HG02938 (cell line): ENCODE results near the gene LRRC3B.
"Not testable (repeated sequence)": the region's sequence is repeated elsewhere in the genome, so short reads cannot be mapped to it uniquely, and the experiment has no call there.

Experiments used
- ATAC-seq: cut with Tn5 transposase; IDR thresholded peaks from one replicate; pipeline ENCODE4 v1.9.1; 2021; ENCODE audit warnings: mild to moderate bottlenecking, moderate library complexity; ENCODE audit not compliant: unreplicated experiment

LRRC3B gene

GRCh38 chr3:26622621-26623418 lies at the start of gene LRRC3B:
Gene LRRC3B (plus strand): TSS chr3:26622772. CDS start chr3:26709673, 86,901 bp downstream.
- no peak for ATAC-seq

GRCh38 chr3:26574766-26575165 lies 47.8 kb upstream of the LRRC3B start:
- ATAC-seq, result no peak

GRCh38 chr3:26579116-26579515 lies 43.5 kb upstream of the LRRC3B start:
- no peak for ATAC-seq

- no peak for ATAC-seq
These were observed 35.0 kb upstream of the LRRC3B start for GRCh38 chr3:26587571-26587970.

GRCh38 chr3:26588931-26589330 lies 33.6 kb upstream of the LRRC3B start:
- ATAC-seq, result no peak

GRCh38 chr3:26589678-26590077 lies 32.9 kb upstream of the LRRC3B start:
- ATAC-seq, result no peak

GRCh38 chr3:26590919-26591484 lies 31.6 kb upstream of the LRRC3B start:
- no peak for ATAC-seq

- no peak for ATAC-seq
These were observed 30.6 kb upstream of the LRRC3B start for GRCh38 chr3:26591926-26592325.

- ATAC-seq, result no peak
These were observed 30.1 kb upstream of the LRRC3B start for GRCh38 chr3:26592451-26592850.

GRCh38 chr3:26596335-26596734 lies 26.2 kb upstream of the LRRC3B start:
- no peak for ATAC-seq

GRCh38 chr3:26603311-26603710 lies 19.3 kb upstream of the LRRC3B start:
- ATAC-seq, result not testable (repeated sequence)

GRCh38 chr3:26603771-26604170 lies 18.8 kb upstream of the LRRC3B start:
- ATAC-seq, result not testable (repeated sequence)

GRCh38 chr3:26614006-26614685 lies 8.4 kb upstream of the LRRC3B start:
- ATAC-seq, result no peak

GRCh38 chr3:26621176-26621575 lies 1.4 kb upstream of the LRRC3B start:
- no peak for ATAC-seq

- no peak for ATAC-seq
These were observed 509 bp upstream of the LRRC3B start for GRCh38 chr3:26621906-26622620.

- ATAC-seq, result no peak
These were observed 1.0 kb downstream of the LRRC3B start for GRCh38 chr3:26623419-26624208.

- no peak for ATAC-seq
These were observed 1.7 kb downstream of the LRRC3B start for GRCh38 chr3:26624209-26624765.

- no peak for ATAC-seq
These were observed 2.6 kb downstream of the LRRC3B start for GRCh38 chr3:26625187-26625586.

- ATAC-seq, result no peak
These were observed 4.5 kb downstream of the LRRC3B start for GRCh38 chr3:26627080-26627479.

GRCh38 chr3:26628915-26629314 lies 6.3 kb downstream of the LRRC3B start:
- ATAC-seq, result no peak
